Large intestine (tissue), 3 donors: ENCODE measurements around the gene FAM135A. TPM values are rescaled to one million over a fixed set of nuclear protein-coding genes. Genes with fewer than 3 reads are reported as not detected.

ENCODE experiments used
- DNase-seq, 2 donors: peaks; one replicate each; pipeline versions ENCODE4 v3.0.0 to v3.0.0-alpha.2; 2013
- H3K27ac ChIP-seq: one replicate; pipeline ENCODE4 v1.5.1; 2013; ENCODE audit warnings: low read length
- H3K27me3 ChIP-seq: 2 replicates; pipeline ENCODE4 v1.6.1; 2013; ENCODE audit warnings: low read length; ENCODE audit not compliant: control insufficient read depth, insufficient read depth
- H3K36me3 ChIP-seq: 2 replicates; pipeline ENCODE4 v1.6.1; 2013; ENCODE audit warnings: low read length; ENCODE audit not compliant: control insufficient read depth, insufficient read depth
- H3K4me1 ChIP-seq: one replicate; pipeline ENCODE4 v1.6.1; 2013; ENCODE audit warnings: low read length; ENCODE audit not compliant: control insufficient read depth, insufficient read depth
- H3K4me3 ChIP-seq: one replicate; pipeline ENCODE4 v1.5.1; 2013; ENCODE audit warnings: low read length
- H3K9me3 ChIP-seq: one replicate; pipeline ENCODE4 v1.6.1; 2013; ENCODE audit warnings: mild to moderate bottlenecking, low read depth, low read length, moderate library complexity; ENCODE audit not compliant: control insufficient read depth
- WGBS: methylation state at CpG from one replicate; pipeline ENCODE4 v1.1.5; 2013; ENCODE audit warnings: low lambda C conversion rate; ENCODE audit not compliant: insufficient coverage; 5-methylcytosine and 5-hydroxymethylcytosine counted together
- polyA plus RNA-seq: library from polyadenylated mRNA; unstranded; fragments of 120-200 nt; gene quantifications from one replicate; pipeline ENCODE4 v1.2.1, GENCODE V29; 2013

Gene FAM135A
- polyA plus RNA-seq, 1 donor = 97.2 TPM

DNA sequence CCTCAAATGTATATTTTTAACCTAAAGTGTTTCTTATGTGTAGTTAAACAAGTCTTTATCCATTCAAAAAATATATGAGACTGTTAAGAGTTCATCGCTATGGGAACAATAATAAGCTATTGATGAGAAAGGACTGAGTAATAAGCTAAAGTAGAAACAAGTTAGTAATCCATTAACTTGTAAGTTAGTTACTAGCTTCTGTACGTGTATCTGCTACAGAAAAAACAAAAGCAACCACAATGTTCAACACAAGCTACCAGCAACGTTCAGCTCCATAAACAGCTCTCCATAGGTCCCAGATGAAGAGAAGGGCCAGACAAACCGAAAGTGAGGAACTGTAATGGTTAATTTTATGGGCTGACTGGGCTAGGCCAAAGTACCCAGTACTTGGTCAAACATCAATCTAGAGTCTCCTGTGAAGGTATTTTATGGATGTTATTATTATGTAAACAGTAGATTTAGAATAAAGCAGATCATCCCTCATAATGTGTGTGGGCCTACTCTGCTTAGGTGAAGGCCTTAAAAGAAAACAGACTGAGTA lies 33.8 kb upstream of the FAM135A start:
- H3K27ac ChIP-seq = peak overlapping the region; percentile 73
- H3K27me3 ChIP-seq = no peaks in the 10 kb centered on the region
- peaks cover 14% of the 10 kb centered on the region for H3K4me1 ChIP-seq
- 43% methylated on average over 2 of the region's 4 CpGs for WGBS
- no peaks in the 10 kb centered on the region for H3K9me3 ChIP-seq
- no peak overlapping the region for H3K4me3 ChIP-seq
- H3K36me3 ChIP-seq = no peaks in the 10 kb centered on the region
- peak; percentile 55 to 87 for DNase-seq

DNA sequence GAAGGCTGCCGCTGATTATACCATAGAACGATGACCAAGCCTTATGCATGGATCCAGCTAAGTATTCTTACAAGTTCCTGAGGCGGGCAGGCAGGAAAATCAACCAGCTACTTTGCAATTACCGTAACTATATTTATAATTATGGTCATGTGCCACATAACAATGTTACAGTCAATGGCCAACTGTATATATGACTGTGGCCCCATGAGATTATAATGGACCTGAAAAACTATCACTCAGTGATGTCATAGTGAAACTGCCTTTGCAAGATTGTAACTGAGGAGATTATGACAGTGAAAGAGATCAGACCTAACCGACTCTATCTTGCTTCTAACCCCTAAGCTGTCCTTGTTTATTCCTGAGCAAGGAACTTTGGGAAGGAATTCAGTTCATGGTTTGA lies 33.1 kb upstream of the FAM135A start:
- H3K4me3 ChIP-seq = no peak overlapping the region
- H3K9me3 ChIP-seq = no peaks in the 10 kb centered on the region
- DNase-seq = peak; percentile 58 to 84
- H3K27me3 ChIP-seq = no peaks in the 10 kb centered on the region
- H3K27ac ChIP-seq = peak overlapping the region; percentile 73
- H3K4me1 ChIP-seq = peaks cover 14% of the 10 kb centered on the region
- no peaks in the 10 kb centered on the region for H3K36me3 ChIP-seq
- WGBS = no CpG with 5 or more reads among the region's 5 CpGs

DNA sequence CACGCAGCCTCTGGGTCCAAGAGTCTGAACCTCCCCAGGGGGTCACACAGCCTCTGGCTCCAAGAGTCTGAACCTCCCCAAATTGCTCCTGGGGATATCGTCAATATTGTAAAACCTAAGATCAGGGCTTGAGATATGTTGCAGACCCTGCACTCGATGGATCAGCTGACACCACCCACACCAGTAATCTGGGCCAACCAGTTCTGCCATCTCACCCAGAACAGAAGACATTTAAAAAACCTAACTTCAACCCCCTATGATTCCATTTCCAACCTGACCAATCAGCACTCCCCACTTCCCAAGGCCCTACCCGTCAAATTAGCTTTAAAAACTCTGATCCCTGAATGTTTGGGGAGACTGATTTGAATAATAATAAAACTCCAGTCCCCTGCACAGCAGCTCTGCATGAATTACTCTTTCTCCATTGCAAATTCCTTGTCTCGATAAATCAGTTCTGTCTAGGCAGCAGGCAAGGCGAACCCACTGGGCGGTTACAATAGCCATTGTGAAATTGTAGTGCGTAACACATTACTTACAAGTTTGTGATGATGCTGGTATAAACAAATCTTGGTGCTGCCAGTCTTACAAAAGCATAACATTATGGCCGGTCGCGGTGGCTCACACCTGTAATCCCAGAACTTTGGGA lies 32.4 kb upstream of the FAM135A start:
- Histone ChIP-seq H3K27me3 (no peaks in the 10 kb centered on the region), H3K4me3 (no peak overlapping the region), H3K9me3 (no peaks in the 10 kb centered on the region), H3K36me3 (no peaks in the 10 kb centered on the region), H3K4me1 (peaks cover 14% of the 10 kb centered on the region), H3K27ac (peak overlapping the region; percentile 73)
- DNase-seq = no peak
- 90% methylated on average over 2 of the region's 11 CpGs for WGBS

DNA sequence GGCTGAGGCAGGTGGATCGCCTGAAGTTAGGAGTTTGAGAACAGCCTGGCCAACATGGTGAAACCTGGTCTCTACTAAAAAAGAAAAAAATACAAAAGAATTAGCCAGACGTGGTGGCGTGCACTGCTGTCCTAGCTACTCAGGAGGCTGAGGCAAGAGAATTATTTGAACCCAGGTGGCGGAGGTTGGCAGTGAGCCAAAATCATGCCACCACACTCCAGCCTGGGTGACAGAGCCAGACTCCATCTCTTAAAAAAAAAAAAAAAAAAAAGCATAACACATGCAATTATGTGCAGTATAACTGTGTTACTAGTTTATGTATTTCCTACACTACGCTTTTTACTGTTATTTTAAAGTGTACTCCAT lies 31.9 kb upstream of the FAM135A start:
- 100% methylated on average over 1 of the region's 5 CpGs for WGBS
- Histone ChIP-seq H3K27ac (no peak overlapping the region), H3K36me3 (no peaks in the 10 kb centered on the region), H3K27me3 (no peaks in the 10 kb centered on the region), H3K4me1 (peaks cover 14% of the 10 kb centered on the region), H3K9me3 (no peaks in the 10 kb centered on the region), H3K4me3 (no peak overlapping the region)
- DNase-seq = no peak

DNA sequence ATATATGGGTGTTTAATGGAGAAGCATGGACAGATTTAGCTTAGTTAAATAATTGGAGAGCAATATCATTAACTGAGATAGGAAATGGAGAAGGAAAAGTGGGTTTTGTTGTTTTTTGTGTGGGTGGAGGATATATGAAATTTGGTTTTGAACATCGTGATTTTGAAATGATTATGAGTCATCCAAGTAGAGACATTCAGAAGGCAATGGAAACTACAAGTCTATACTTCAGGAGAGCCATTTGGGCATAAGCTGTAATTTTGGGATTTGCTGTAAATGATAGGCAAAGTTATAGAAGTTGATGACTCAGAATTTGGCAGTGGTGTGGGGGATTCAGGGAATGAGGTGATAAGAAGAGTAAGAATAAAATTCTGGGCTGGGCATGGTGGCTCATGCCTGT lies 27.4 kb upstream of the FAM135A start:
- H3K36me3 ChIP-seq = no peaks in the 10 kb centered on the region
- H3K27me3 ChIP-seq = no peaks in the 10 kb centered on the region
- peaks cover 18% of the 10 kb centered on the region for H3K4me1 ChIP-seq
- DNase-seq = no peak
- H3K9me3 ChIP-seq = no peaks in the 10 kb centered on the region
- H3K27ac ChIP-seq = no peak overlapping the region
- H3K4me3 ChIP-seq = no peak overlapping the region
- WGBS = no CpG with 5 or more reads among the region's 1 CpG

DNA sequence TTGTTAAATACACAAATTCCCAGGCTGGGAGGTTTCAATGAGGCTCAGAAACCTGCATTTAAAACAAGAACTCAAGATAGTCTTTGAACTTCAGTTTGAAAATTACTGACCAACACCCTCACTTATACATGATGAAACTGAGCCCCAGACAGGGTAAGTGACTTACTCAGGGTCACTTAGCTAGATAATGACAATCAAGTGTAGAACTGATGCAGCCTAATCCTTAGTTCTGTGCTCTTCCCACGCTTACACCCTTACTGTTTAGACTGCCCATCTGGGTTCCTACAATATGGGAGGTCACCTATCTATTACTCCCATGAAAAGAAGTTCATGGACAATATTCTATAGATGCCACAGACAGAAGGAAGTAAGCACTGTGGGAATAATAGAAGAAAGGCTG lies 24.5 kb upstream of the FAM135A start:
- Histone ChIP-seq H3K4me1 (peaks cover 39% of the 10 kb centered on the region), H3K4me3 (no peak overlapping the region), H3K36me3 (no peaks in the 10 kb centered on the region), H3K9me3 (no peaks in the 10 kb centered on the region), H3K27ac (peak overlapping the region; percentile 5), H3K27me3 (no peaks in the 10 kb centered on the region)
- WGBS = 50% methylated on average over 1 of the region's 1 CpG
- no peak for DNase-seq

GRCh38 chr6:70389261-70389660 lies 24.0 kb upstream of the FAM135A start:
- Histone ChIP-seq H3K27ac (peak overlapping the region; percentile 5), H3K36me3 (no peaks in the 10 kb centered on the region), H3K9me3 (no peaks in the 10 kb centered on the region), H3K27me3 (no peaks in the 10 kb centered on the region), H3K4me1 (peaks cover 44% of the 10 kb centered on the region), H3K4me3 (no peak overlapping the region)
- DNase-seq = no peak

DNA sequence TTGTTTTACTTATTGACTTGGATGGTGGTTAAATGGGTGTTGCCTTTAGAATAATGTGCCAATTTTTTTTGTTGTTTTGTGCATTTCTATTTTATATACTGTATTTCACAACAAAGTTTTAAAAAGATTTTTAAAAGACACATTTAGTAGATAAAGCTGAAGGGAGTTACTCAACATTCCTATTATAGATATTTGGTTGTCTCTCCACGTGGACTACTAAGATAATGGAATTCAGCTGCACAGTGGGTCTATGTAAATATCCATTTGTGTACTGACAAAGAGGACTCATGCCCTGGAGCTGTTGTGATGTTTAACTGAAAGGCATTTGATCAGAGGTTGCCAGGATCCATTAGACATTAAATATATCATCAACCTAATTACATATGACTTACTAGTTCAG lies 23.2 kb upstream of the FAM135A start:
- peak overlapping the region; percentile 20 for H3K27ac ChIP-seq
- H3K36me3 ChIP-seq = no peaks in the 10 kb centered on the region
- WGBS = 0% methylated on average over 1 of the region's 1 CpG
- no peak for DNase-seq
- no peaks in the 10 kb centered on the region for H3K9me3 ChIP-seq
- peaks cover 51% of the 10 kb centered on the region for H3K4me1 ChIP-seq
- no peaks in the 10 kb centered on the region for H3K27me3 ChIP-seq
- no peak overlapping the region for H3K4me3 ChIP-seq

GRCh38 chr6:70391492-70391891 lies 21.8 kb upstream of the FAM135A start:
- WGBS = no CpG with 5 or more reads among the region's 3 CpGs
- Histone ChIP-seq H3K27me3 (no peaks in the 10 kb centered on the region), H3K4me1 (peaks cover 60% of the 10 kb centered on the region), H3K27ac (peak overlapping the region; percentile 79), H3K36me3 (no peaks in the 10 kb centered on the region), H3K9me3 (no peaks in the 10 kb centered on the region), H3K4me3 (no peak overlapping the region)
- DNase-seq = peak; percentile 62 to 87

- WGBS = no CpG with 5 or more reads among the region's 20 CpGs
- no peaks in the 10 kb centered on the region for H3K27me3 ChIP-seq
- peaks cover 63% of the 10 kb centered on the region for H3K4me1 ChIP-seq
- peak; percentile 84 to 89 for DNase-seq
- H3K4me3 ChIP-seq = no peak overlapping the region
- H3K27ac ChIP-seq = peak overlapping the region; percentile 91
- no peaks in the 10 kb centered on the region for H3K9me3 ChIP-seq
- H3K36me3 ChIP-seq = no peaks in the 10 kb centered on the region
These were observed 18.6 kb upstream of the FAM135A start for GRCh38 chr6:70394518-70395300.

DNA sequence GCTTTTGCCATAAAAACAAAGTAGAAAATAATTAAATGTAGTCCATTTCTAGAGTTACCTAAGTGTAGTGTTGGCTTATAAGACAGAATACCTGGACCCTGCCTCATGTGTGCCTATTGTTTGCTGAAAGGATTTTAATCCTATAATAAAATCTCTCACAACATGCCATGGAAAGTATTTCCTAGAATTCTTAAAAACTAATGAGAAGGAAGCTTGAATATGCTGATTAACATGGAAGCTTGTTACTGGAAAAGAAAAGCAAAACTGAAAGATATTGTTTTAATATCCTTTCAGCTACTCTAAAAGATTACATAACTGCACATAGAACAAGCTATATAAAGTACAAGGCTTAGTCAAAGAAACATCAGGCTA lies 18.0 kb upstream of the FAM135A start:
- no peak overlapping the region for H3K4me3 ChIP-seq
- peak overlapping the region; percentile 91 for H3K27ac ChIP-seq
- H3K36me3 ChIP-seq = no peaks in the 10 kb centered on the region
- no peaks in the 10 kb centered on the region for H3K9me3 ChIP-seq
- peak in 1 of 2 donors; percentile 43 for DNase-seq
- H3K4me1 ChIP-seq = peaks cover 60% of the 10 kb centered on the region
- H3K27me3 ChIP-seq = no peaks in the 10 kb centered on the region
